Body of pancreas (tissue), 4 donors: ENCODE data around the gene CDKL4. TPM values are rescaled to one million over a fixed set of nuclear protein-coding genes. Genes with fewer than 3 reads are reported as not detected.
"Not testable (repeated sequence)": the region's sequence is repeated elsewhere in the genome, so short reads cannot be mapped to it uniquely, and the experiment has no call there.

Experiments
- ATAC-seq: fragments of 150-250 bp; one replicate; pipeline ENCODE4 v1.9.1; 2016
- DNase-seq, 4 donors: peaks; one replicate each; pipeline ENCODE4 v3.0.0-alpha.2; 2019
- H3K27ac ChIP-seq, 4 donors: fragments of 200-600 bp; sonication (generic); 1 replicate in 3 of 4; 2 replicates in 1 of 4; pipeline versions ENCODE4 v1.5.1 to v1.6.1; 2016 to 2019; ENCODE audit warnings: mild to moderate bottlenecking in 1 of 4, mixed read lengths in 1 of 4, moderate library complexity in 1 of 4
- H3K27me3 ChIP-seq, 2 donors: fragments of 200-600 bp; sonication (generic); one replicate each; pipeline ENCODE4 v1.6.0; 2016; ENCODE audit warnings: mild to moderate bottlenecking in 1 of 2
- H3K36me3 ChIP-seq, 2 donors: fragments of 200-600 bp; sonication (generic); replicated peaks in 1 of 2; 2 replicates each; pipeline ENCODE4 v1.5.1; 2016; ENCODE audit warnings: low read depth in 2 of 2; ENCODE audit not compliant: insufficient read depth in 1 of 2
- H3K4me1 ChIP-seq: fragments of 200-600 bp; sonication (generic); one replicate; pipeline ENCODE4 v1.6.0; 2016
- H3K4me3 ChIP-seq, 2 donors: fragments of 200-600 bp; sonication (generic); 1 replicate in 1 of 2; 2 replicates in 1 of 2; pipeline ENCODE4 v1.5.1; 2016 to 2019
- H3K9me3 ChIP-seq, 3 donors: fragments of 200-600 bp; sonication (generic); 1 replicate in 2 of 3; 2 replicates in 1 of 3; pipeline ENCODE4 v1.5.1; 2016
- POLR2A ChIP-seq, 3 donors: fragments of 450-650 bp; IDR thresholded peaks; one replicate each; pipeline ENCODE4 v1.6.1; 2016; ENCODE audit warnings: antibody characterized with exemption in 3 of 3, mild to moderate bottlenecking in 2 of 3
- WGBS, 2 donors: methylation state at CpG; one replicate each; pipeline ENCODE4 v1.1.5; 2017; 5-methylcytosine and 5-hydroxymethylcytosine counted together
- intact Hi-C: fragments of 100-400 bp; cut with DNase I; formaldehyde crosslinking; loops from one replicate; pipeline ENCODE4 v1.15.1; 2023
- total RNA-seq, 2 donors: library from RNA; depleted of rRNA; stranded (reverse); fragments of >200 nt; gene quantifications; one replicate each; pipeline ENCODE4 v1.1.0, GENCODE V29; 2016
- TF ChIP-seq, protein P1 (sequence below), 7 experiments: fragments of 450-650 bp in 4 of 7; fragments of 200-600 bp in 3 of 7; sonication (generic) in 3 of 7; IDR thresholded peaks; one replicate each; pipeline ENCODE4 v1.5.1; 2016 to 2019; ENCODE audit warnings: antibody characterized with exemption in 7 of 7

Gene CDKL4
- total RNA-seq, 2 donors from 2014 or later = 0.52 to 0.99 TPM

DNA sequence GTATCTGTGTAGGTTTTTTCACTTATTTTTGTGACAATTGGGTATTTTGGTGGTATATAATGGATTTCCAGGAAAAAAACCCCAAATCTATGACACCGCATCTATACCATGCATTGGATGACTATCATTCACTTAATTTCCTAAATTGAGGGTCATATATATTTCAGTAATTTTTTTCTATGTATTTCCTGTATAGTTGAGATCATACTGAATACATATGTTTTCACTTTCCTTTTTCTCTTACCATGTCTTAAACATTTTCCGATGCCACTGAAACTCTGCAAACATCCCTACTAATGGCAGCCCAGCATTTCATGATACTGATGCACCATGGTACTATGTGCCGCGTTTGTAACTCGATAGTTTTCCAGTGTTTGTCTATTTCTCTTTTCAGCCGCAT, 40.4 kb downstream of the CDKL4 start:
- Histone ChIP-seq H3K4me1 (no peaks in the 10 kb centered on the region), H3K4me3 (no peak overlapping the region), H3K27me3 (no peaks in the 10 kb centered on the region), H3K36me3 (no peaks in the 10 kb centered on the region), H3K27ac (no peak overlapping the region), H3K9me3 (no peaks in the 10 kb centered on the region)
- TF ChIP-seq, protein P1, sequence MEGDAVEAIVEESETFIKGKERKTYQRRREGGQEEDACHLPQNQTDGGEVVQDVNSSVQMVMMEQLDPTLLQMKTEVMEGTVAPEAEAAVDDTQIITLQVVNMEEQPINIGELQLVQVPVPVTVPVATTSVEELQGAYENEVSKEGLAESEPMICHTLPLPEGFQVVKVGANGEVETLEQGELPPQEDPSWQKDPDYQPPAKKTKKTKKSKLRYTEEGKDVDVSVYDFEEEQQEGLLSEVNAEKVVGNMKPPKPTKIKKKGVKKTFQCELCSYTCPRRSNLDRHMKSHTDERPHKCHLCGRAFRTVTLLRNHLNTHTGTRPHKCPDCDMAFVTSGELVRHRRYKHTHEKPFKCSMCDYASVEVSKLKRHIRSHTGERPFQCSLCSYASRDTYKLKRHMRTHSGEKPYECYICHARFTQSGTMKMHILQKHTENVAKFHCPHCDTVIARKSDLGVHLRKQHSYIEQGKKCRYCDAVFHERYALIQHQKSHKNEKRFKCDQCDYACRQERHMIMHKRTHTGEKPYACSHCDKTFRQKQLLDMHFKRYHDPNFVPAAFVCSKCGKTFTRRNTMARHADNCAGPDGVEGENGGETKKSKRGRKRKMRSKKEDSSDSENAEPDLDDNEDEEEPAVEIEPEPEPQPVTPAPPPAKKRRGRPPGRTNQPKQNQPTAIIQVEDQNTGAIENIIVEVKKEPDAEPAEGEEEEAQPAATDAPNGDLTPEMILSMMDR (IDR thresholded peaks at IDR 0.05) = no peak
- no peak for TF ChIP-seq POLR2A (IDR thresholded peaks at IDR 0.05)
- intact Hi-C loops = no loop called here
- ATAC-seq = no peak
- DNase-seq = no peak
- 82 to 94% methylated on average over 5 to 6 of the region's 6 CpGs for WGBS, 2 donors

- Histone ChIP-seq H3K4me3 (no peak overlapping the region), H3K4me1 (no peaks in the 10 kb centered on the region), H3K9me3 (no peaks in the 10 kb centered on the region), H3K27me3 (no peaks in the 10 kb centered on the region), H3K27ac (no peak overlapping the region), H3K36me3 (no peaks in the 10 kb centered on the region)
- DNase-seq = no peak
- no peak for ATAC-seq
- intact Hi-C loops = no loop called here
- TF ChIP-seq POLR2A (IDR thresholded peaks at IDR 0.05) = no peak
- WGBS, 2 donors = 59 to 68% methylated on average over 1 of the region's 1 CpG
Measured at GRCh38 chr2:39202639-39203369, 41.0 kb downstream of the CDKL4 start.

GRCh38 chr2:39197003-39197402, 46.8 kb downstream of the CDKL4 start:
- H3K9me3 ChIP-seq, H3K27ac ChIP-seq, intact Hi-C loops, H3K27me3 ChIP-seq, ATAC-seq, DNase-seq, H3K4me1 ChIP-seq, H3K4me3 ChIP-seq, H3K36me3 ChIP-seq: not testable (repeated sequence)
- 95 to 100% methylated on average over 2 of the region's 2 CpGs for WGBS, 2 donors

- DNase-seq (no peak), ATAC-seq (no peak)
- no peaks in the 10 kb centered on the region for H3K27me3 ChIP-seq
- no peak overlapping the region for H3K27ac ChIP-seq
- H3K4me3 ChIP-seq = no peak overlapping the region
- H3K36me3 ChIP-seq = no peaks in the 10 kb centered on the region
- no peaks in the 10 kb centered on the region for H3K4me1 ChIP-seq
- 96% methylated on average over 3 of the region's 3 CpGs for WGBS, 2 donors
- H3K9me3 ChIP-seq = no peaks in the 10 kb centered on the region
- TF ChIP-seq, protein P1 (IDR thresholded peaks at IDR 0.05) = no peak
- TF ChIP-seq POLR2A (IDR thresholded peaks at IDR 0.05) = no peak
- intact Hi-C loops = no loop called here
Measured at GRCh38 chr2:39194686-39195085, 49.1 kb downstream of the CDKL4 start.

DNA sequence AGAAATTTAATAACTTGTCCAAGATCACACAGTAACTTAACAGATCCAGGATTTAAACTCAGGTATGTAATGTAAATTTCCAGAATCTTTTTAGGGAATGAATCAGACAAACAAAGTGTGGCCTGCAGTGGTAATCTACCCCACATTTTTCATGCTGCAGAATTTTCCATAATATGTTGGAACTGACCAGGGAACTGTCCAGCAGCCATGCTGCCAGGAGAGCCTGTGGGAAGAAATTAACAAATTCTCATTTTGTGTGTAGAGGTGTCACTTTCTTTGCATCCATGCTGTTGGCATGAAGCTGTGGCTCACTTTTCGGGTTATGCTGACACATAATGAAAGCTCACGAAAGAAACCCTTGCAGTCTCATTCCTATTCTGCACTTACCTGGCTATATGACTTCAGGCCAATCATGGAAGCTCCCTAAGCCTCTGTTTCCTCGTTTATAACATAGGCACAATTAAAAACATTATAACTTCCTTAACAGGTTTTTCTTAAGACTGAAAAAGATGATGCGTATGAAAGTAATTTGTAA, 54.7 kb downstream of the CDKL4 start:
- no peak for ATAC-seq
- no peak overlapping the region for H3K27ac ChIP-seq
- no peaks in the 10 kb centered on the region for H3K27me3 ChIP-seq
- intact Hi-C loops = no loop called here
- WGBS, 2 donors = 75 to 82% methylated on average over 4 of the region's 4 CpGs
- H3K9me3 ChIP-seq = no peaks in the 10 kb centered on the region
- H3K4me3 ChIP-seq = no peak overlapping the region
- TF ChIP-seq POLR2A (IDR thresholded peaks at IDR 0.05) = no peak
- TF ChIP-seq, protein P1 (IDR thresholded peaks at IDR 0.05) = no peak
- H3K4me1 ChIP-seq = no peaks in the 10 kb centered on the region
- DNase-seq = no peak
- no peaks in the 10 kb centered on the region for H3K36me3 ChIP-seq

DNA sequence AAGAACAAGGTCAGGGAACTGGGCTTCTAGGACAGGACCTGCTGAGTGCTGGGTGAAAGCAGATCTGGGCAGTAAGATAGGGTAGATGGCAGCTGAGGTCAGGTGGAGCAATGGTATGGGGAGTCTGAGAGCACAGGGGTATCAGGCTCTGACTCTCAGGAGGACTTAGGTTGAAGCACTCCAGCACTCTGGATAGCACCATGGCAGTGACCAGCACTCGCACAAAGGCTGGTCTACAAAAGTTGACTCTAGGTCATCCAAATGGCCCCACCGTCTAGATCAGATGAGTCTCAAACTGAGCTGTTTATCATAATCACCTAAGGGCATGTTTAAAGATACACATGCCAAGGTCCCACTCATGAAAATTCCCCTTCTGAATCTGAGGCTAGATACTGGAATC, 60.1 kb downstream of the CDKL4 start:
- ATAC-seq (no peak), DNase-seq (no peak)
- WGBS, 2 donors = 73 to 95% methylated on average over 2 of the region's 2 CpGs
- no peaks in the 10 kb centered on the region for H3K9me3 ChIP-seq
- H3K4me1 ChIP-seq = no peaks in the 10 kb centered on the region
- H3K4me3 ChIP-seq = no peak overlapping the region
- intact Hi-C loops = no loop called here
- no peaks in the 10 kb centered on the region for H3K36me3 ChIP-seq
- H3K27me3 ChIP-seq = no peaks in the 10 kb centered on the region
- TF ChIP-seq POLR2A (IDR thresholded peaks at IDR 0.05) = no peak
- TF ChIP-seq, protein P1 (IDR thresholded peaks at IDR 0.05) = no peak
- H3K27ac ChIP-seq = no peak overlapping the region
